Stimulated activated CD8-positive, alpha-beta memory T cell treated with anti-CD3 and anti-CD28 coated beads, Interleukin-4, amount 100 ng/mL, for 48 hours (primary cell): ENCODE measurements around the gene ARID3B.
A peak's percentile ranks its signal among the peaks of the same experiment; 100 is the strongest.
"Not testable (repeated sequence)": the region's sequence is repeated elsewhere in the genome, so short reads cannot be mapped to it uniquely, and the experiment has no call there.

Experiments
- DNase-seq: peaks from one replicate; pipeline ENCODE4 v3.0.0-alpha.2; 2020

Gene ARID3B

DNA sequence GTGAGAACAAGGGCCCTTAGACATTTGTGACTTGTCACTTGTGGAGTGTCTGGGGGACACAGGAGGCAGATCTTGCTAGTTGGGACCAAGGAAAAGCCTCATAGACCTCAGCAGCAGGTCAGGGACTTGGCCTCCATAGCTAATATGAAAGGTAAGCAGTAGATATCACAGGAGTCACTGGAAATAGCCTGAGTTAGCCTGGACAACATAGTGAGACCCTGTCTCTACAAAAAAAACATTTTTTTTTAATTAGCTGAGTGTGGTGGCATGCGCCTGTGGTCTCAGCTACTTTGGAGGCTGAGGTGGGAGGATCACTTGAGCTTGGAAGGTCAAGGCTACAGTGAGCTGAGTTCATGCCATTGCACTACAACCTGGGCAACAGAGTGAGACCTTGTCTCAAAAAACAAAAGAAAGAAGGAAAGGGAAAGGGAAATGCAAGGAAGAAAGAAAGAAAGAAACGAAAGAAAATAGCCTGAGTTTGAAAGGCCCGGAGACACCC lies 37.5 kb downstream of the ARID3B start:
- DNase-seq: no peak

DNA sequence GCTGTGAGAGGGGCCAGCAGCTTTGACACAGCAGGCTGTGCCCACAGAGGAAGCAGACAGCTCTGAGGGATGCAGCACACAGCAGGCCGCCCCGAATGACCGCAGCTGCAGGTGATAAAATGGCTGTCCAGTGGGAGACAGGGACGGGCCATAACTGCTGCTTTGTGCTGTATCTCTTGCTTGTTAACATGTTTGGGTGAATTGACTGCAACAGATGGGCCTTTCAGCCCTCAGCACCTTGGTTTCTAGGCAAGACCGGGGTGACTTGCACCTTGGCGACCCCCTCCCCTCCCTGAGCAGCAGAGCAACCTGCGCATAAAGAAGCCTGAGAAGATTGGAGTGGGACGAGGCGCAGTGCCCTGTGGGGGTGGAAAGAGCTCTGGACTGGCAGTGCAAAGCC lies 38.0 kb downstream of the ARID3B start:
- DNase-seq: no peak

DNA sequence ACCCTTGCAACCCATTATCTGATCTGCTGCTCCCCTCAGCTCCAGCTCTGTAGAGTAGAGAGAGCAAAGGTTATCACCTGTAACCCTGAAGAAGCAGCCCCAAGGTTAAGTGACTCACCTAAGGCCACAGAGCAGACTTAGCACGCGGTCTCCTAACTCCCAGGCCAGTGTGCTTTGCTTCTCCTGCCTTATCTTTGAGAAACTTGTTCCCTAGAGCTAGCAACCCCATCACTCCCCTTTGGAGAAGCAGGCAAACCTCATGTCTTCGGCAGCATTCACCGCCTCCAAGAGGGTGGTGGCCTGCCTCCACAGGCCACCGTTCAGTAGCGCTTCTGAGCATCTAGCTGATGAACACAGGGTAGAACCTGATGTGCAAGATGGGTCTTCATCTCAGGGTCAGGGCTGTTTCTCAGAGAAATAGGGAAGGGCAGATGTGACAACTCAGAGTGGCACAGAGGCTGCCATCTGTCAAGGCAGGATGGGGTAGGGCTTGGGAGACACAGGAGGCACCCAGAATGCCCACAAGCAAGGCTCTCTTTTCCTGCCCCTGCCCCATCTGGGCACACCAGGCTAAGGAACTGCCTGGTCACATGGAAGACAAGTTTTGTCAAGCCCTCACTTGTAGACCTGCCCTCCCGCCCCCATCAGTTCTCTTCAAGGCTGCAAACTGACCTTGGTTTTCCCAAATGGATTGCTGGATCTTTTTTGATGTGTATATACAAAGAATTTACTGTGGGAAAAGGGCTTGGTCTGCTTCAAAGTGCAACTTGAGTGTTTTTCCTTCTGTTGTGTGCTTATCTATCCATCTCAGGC lies 39.7 kb downstream of the ARID3B start:
- DNase-seq: no peak

DNA sequence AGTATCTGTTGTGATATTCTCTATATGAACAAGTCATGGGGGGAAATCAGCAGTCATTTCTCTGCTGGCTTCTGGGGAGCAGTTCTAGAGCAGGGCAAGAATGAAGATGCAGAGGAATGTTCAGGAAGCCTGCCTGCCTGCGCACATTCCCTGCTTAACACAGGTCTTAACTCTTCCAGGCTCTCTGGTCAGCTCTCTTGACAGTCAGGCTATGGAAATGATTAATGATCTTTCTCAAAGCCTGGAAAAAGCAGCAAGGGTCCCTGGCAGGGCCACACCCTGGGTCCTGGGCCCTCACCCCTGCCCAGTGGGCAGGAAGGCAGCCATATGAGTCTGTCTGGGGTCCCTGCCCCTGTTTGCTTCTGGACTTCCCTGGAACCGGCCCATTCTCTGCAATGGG lies 43.2 kb downstream of the ARID3B start:
- DNase-seq: no peak

DNA sequence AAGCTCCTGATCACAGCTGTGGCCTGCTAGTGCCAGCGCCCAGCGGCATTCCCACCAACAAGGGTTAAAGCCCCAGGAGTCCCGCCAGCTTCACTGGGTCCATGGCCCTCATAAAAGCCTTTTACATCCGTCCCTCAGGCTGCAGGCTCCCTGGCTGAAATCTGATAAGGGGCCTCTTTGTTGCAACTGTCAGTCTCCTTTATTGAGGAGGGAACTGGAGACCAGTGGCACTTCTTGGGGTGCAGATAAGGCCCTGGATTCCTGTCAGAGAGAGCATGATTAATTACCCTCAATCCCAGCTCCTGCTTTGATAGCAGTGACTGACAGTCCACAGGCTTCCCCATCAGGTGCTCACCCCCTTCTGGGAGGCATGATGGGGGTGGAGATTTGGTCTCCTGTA lies 43.8 kb downstream of the ARID3B start:
- DNase-seq: no peak

DNA sequence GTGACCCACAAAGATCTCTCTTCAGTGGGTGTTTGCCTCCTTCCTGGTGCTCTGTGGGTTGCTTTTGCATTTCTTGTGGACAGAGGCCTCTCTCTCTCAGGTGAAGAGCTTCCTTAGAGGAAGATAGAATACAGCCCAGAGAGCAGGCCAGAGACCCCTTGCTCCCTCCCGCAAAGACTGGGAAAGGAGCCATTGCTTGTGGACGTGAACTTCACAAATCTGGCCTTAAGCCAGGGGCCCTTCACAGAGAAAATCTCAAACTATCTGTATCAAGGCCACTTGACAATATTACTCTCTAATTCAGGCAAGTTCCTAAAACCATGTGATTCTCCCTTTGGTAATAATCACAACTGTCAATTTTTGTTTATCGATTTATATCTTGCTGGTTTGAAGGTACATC lies 44.2 kb downstream of the ARID3B start:
- no peak for DNase-seq

DNA sequence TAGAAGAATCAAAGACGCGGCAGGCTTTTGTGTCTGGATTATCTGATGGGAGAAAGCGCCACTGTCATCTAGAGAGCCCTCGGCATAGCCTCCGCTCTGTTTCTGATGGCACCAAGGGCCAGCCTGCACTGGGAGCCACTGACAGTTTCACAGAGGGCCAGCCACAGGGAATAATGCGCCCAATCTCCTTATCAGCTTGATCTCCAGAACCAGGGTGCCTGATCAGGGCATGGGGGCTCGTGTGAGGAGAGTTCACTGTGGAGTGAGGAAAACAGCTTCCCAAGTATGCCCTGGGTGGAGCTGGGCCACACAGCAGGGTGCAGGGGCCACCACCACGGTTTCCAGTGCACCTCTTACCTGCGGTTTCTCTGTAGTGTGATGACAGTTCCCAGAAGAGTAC lies 44.8 kb downstream of the ARID3B start:
- no peak for DNase-seq

DNA sequence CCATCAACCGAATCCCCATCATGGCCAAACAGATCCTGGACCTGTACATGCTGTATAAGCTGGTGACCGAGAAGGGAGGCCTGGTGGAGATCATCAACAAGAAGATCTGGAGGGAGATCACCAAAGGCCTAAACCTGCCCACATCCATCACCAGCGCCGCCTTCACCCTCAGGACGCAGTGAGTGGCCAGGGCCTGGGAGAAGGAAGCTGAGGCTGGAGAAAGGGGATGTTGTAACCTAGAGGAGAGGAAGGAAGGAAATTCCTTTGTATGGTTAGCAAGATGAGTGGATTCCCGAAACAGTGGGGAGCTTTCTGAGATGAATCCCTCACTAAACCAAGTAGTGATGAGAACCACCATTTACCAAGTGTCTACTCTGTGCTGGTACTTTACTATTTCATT lies 48.8 kb downstream of the ARID3B start:
- no peak for DNase-seq

DNA sequence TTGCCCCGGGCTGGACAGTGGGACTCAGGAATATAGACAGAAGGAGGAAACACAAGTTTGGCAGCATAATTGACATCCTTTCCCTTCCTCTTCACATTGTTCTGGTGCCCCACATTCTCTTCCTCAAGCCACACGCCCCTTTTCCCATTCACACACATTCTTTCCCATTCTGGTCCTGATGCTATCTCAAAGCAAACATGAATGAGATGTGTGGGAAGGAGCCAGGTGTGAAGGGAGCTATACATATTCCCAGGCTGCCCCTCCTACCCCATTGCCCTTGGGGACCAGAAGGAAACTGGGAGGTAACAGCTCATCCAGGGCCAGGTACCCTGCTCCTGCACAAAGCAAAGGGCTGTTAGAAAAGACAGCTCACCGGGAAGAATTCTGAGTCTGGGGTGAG lies 51.2 kb downstream of the ARID3B start:
- DNase-seq: no peak

DNA sequence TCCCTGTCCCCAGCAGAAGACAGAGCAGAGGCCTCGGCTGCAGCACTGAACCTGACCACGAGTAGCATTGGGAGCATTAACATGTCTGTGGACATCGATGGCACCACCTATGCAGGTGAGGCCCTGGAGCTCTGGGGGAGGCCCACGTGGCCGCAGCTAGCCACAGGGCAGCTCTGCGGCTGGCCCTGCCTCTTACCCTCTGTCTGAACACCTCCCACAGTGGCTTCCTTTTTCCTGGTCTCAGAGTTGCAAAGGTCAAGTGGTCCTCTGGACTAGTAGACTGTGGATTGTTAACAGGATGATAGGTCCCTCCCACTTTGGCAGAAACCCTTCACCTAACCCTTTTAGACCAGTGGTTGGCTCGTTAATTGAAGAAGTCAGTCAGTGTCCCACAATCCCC lies 52.1 kb downstream of the ARID3B start:
- DNase-seq: no peak

DNA sequence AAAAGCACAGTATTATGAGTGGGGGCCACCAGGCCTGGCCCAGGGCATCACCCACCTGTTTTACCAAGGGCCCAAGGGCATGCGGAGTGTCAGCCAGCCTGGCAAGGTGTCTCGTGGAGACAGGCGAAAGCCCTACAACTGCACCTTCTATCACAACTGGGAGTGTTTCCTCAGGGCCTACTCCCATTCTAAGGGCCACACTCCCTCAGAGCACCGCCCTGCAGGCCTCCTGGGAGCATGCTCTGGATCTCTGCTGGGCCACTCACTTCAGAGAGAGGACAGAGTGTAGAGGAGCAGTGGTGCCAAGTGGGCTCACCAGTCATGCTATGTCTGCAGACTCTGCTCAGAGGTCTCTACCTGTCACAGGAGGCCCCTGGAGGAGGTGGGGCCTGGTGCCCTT lies 53.4 kb downstream of the ARID3B start:
- DNase-seq: no peak

DNA sequence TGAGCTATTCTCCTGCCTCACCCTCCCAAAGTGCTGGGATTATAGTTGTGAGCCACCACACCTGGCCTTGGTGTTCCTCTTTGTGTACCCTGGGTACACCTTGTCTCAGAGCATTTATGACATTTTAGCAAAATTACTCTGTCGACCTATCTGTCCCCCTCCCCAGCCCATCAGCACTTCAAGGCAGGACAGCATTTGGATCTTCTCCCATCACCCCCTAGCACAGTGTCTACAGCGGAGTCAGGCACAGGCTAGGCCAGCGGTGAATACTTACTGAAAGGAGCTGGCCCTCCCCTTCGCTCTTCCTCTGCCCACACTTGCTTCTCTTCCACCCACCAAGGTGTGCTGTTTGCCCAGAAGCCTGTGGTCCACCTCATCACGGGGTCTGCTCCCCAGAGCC lies 54.3 kb downstream of the ARID3B start:
- DNase-seq: no peak

DNA sequence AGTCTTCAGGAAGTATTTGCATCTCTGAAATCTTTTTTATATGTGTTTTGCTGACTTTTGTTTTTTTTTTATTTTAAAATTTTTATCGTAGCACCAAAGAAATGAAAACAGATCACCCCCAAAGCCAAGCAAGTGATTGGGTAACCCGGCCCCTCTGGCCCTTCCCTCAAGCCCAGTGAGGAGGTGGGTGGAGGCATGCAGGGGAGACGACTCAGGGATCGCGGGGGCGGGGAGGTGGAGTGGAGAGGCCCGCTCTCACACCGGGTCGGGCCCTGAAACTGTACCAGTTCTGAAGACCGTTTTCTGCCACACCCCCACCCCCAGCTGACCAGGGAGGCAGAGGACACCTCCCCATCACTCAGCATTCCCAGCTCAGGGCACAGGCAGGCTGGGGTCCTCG lies 55.7 kb downstream of the ARID3B start:
- not testable (repeated sequence) for DNase-seq

DNA sequence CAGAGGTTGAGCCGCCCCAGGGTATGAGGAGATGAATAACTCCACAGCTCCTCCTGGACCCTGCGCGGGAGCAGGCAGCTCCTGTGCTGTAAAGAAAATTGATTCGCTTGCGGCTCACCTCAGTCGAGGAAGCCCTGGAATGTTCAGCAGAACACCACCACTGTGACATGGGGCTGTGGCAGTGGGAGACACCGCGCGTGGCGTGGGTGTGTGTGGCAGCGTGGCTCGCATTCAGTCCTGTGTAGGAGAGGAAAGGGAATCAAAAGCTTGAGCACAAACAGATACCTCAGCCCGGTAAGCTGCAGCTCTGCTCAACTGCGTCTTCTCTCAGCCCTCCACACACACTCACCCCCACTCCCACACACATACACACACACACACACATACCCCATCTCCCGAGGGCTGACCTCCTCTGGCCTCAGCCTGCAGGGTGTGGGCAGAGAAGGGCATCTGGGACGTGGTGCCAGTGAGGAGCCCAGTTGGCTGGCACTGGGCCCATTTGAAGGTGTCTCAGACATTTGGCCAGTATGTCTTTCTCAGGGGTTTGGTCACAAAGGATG lies 56.2 kb downstream of the ARID3B start:
- DNase-seq: not testable (repeated sequence)

DNA sequence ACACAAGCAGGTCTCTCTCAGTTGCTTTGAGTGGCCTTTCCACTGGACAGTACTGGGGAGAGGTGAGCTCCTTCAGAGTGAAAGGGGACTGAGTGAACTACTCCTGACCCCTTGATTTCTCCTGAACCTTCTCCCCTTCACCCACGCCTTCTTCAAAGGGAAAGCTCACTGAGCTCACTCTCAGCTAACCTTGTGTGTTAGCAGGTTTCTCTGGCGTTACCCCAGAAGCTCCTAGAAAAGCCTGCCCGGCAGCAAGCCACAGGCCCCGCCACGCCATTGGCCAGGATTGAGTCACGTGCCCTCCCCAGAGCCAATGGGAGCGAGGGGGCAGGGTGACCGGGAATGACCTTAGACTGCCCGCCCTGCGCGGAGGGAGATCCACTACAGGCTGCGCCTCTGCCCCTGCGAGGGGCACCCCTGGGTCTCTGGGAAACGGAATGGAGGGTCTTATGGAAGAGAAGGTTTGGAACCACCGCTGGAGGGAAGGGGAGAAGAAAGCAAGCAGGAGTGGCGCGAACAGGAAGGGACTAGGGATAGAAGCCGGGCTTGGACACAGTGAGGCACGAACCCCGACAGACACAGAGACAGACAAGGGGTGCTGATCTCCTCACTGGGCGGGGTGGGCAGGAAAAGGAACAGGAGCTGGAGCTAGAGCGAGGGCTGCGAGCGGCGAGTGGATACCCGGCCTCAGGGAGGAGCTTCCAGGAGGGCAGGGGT lies 57.3 kb downstream of the ARID3B start:
- DNase-seq: peak; percentile 94

DNA sequence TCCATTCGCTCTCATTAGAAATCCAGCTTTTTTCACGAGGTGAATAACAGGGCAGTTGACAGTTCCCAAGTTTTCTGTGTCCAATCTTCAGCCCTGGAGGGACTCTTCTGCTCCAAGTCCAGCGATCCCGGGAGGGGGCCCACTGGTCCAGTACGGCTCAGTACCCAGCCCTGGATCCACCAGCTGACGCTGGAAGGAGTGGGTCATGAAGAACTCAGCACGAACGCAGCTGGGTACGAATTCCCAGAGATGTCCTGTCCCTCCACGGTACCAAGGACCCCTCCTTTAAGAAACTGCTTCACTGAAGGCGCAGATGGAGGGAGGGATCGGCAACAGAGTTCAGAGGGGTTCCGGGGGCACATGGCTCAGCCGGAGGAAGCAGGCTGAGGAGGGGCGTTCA lies 58.1 kb downstream of the ARID3B start:
- DNase-seq: no peak

DNA sequence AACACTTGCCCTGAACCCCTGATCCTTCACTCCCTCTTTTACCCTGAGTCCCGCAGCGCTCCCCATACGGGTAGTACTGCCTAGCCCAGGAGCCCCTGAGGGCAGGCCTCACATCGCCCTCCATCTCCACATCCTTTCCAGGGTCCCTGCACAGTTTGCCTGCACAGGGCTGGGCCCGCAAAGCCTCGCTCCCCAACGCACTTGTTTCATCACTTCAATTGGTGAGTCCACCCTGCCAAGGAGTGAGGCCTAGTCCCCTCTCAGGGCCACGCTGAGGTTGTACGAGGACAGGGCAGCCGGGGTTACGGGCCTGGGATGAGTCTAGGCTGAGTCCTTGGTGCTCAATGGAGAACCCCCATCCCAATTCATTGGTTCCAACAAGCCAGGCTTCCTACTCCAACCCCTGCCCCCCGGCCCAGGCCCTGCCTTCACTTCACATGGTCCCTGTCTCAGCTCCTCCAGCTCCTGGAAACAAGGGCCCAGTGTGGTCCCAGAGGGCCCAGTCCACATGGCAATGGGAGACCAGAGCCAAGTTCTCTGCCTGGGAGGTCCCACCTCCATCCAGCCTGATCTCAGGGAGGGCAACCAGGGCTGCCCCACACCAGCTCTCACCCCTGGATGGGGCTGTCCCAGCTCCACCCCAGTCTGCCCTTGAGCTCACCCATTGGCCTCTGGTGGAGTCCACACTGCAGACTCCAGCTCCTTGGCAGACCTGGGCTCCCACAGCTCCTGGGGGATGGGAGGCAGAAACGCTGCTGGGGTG lies 62.2 kb downstream of the ARID3B start:
- DNase-seq: no peak

DNA sequence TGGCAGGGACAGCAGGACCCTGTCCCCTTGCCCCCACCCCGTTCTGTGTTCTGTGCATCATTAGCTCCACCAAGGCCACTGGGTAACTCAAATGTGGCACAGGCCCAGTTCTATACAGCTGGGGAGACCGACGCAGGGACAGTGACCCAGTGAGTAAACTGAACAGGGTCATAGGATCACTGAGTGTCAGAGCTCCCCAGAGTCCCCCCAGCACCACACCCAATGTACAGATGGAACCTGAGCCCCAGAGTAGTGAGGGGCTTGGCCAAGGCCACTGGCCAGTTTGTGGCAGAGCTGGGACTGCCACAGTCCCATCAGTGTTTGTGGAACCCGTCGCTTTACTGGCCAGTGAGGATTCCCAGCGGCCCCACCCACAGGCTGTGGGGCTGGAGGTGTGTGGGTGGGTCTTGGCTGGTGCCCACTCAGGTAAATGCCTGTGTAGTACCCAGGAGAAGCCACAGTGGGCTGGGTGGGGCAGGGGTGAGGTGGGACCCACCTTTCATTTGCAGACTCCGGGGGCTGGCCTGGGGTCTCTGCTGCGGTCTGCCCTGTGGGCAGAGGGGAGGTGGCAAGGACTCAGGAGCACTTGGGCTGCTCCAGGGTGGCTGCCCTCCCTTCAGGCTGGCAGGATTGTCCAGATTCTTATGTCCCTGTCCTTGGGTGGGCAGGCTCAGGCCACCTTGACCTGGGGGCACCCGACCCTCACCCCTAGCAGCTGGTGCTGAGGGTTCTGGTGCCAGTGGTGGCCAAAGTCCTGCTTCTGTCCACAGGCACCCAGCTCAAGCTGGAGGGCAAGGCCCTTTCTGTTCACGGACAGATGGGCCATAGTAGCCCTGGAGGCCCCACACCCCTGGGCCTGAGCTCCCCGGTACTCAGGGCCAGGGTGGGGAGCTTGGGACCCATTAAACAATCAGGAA lies 63.0 kb downstream of the ARID3B start:
- DNase-seq: no peak

DNA sequence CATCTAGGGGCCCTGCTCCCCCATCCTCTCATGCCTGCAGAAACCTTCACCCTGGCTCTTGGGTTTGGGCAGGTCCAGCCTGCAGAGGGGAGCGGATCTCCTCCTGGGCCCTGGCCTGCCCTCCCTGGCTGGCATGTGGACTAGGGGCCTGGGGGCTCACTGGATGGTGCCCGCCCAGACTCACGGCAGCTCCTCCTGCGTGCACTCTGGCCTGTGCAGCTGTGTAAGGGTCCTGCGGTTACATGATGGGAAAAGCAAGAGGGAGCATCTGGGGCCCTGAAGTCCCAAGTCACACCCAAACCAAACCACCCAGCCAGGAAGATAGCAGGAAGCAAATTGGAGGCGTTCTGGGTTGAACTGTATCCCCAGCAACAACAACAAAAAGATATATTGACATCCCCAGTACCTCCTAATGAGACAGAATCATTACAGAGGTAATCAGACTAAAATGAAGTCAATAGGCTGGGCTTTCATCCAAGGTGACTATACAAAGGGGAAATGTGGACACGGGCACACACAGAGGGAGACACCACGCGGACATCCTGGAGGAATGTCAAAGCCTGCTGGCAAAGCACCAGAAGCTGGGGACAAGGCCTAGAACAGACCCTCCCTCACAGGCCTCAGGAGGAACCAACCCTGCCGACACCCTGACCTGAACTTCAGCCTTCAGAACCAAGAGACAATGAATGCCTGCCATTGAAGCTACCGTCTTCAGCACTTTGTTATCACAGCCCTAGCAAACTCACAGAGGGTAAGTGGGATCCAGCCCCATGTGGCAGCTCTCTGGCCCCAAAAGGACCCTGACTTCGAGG lies 64.2 kb downstream of the ARID3B start:
- no peak for DNase-seq

DNA sequence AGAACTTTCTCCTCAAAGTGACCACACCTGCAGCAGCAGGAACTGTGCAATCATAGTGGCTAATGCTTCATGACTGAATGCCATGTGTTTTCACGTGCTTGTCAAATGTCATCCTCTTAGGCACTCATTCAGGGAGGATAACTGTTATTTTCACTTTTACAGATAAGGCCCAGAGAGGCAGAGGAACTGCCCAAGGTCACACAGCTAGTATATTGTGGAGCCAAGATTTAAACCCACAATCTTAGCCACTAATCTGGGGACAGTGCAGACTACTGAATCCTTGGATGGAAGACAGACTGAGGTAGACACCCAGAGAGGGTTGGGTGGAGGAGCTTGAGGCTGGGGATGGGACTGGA lies 64.8 kb downstream of the ARID3B start:
- no peak for DNase-seq

DNA sequence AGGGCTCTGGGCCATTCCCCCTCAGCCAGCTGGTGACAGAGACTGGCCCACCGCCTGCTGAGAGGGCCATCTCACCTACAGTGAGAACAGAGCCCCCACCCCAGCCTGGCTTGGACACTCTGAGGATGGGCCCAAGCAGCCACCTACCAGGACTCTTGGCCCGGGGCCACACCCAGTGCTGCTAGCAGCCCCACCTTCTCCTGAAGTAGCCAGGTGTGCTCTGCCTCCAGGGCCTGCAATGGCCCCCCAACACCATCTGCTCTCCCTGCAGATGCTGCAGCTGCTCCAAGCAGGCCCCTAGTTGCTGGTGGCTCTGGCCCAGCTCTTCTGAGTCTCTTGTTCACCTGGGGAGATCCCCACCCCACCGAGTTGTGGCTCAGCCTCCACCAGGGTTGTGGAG lies 67.8 kb downstream of the ARID3B start:
- no peak for DNase-seq

DNA sequence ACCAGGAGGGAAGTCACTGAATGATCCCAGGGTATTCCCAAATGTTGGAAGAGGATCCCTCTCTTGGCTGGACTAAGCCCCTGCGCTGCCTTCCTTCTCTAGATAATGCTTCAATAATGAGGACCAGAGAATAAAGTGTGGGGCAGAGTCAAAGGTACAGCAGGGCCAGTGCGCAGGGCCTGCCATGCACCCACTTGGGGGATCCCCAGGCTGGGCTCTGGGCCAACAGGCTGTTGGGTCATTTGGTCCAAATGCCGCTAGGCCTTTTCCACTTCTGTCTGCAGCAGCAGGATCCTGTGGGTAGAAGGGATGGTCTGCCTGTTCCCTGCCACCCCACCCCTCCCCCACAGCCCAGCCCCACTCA lies 68.9 kb downstream of the ARID3B start:
- DNase-seq: no peak
